ENCODE results near the gene FBXO31. TPM values are rescaled to one million over a fixed set of nuclear protein-coding genes. Genes with fewer than 3 reads are reported as not detected.

Gene FBXO31
- total and polyA plus RNA-seq, 12 donors: 19.2 to 106 (median 65.9) TPM

DNA sequence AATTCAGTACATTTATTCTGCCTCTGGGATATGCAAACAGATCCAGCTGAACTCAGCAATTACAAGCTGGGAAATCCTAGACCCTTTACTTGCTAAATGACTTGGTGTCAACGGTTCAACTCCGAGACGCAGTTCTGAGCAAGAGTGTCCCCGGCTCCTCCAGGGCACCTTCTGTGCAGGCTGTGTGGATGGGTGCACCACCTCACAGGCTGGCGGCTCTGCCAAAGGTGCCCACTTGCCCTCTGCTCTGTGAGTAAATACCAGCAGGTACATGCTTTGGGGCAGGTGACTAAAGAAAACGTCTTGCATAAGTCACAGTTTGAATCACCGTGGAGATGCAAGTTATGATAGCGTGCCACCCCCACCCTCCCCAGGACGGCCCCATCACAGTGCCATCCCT is 31.9 kb upstream of the FBXO31 start:
- intact Hi-C loops (cut with DNase I): loop anchor here (5.0 to 10.0 kb wide), 2 partner anchors 79 to 157 kb away; partner anchors contain the start of gene ZCCHC14 (in 1 of the 2)
- WGBS, 4 donors: 85 to 88% (median 86%) methylated on average over 8 to 9 of the region's 9 CpGs
- peak in 1 of 7 donors; percentile 9 for DNase-seq
- H3K27ac ChIP-seq: no peak overlapping the region
- no peak overlapping the region for H3K4me3 ChIP-seq
- H3K9me3 ChIP-seq (replicated peaks in 1 of 3): no peaks in the 10 kb centered on the region
- no peaks in the 10 kb centered on the region for H3K4me1 ChIP-seq (replicated peaks in 1 of 2)
- TF ChIP-seq, protein P1, sequence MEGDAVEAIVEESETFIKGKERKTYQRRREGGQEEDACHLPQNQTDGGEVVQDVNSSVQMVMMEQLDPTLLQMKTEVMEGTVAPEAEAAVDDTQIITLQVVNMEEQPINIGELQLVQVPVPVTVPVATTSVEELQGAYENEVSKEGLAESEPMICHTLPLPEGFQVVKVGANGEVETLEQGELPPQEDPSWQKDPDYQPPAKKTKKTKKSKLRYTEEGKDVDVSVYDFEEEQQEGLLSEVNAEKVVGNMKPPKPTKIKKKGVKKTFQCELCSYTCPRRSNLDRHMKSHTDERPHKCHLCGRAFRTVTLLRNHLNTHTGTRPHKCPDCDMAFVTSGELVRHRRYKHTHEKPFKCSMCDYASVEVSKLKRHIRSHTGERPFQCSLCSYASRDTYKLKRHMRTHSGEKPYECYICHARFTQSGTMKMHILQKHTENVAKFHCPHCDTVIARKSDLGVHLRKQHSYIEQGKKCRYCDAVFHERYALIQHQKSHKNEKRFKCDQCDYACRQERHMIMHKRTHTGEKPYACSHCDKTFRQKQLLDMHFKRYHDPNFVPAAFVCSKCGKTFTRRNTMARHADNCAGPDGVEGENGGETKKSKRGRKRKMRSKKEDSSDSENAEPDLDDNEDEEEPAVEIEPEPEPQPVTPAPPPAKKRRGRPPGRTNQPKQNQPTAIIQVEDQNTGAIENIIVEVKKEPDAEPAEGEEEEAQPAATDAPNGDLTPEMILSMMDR (IDR thresholded peaks at IDR 0.05): no peak
- TF ChIP-seq POLR2A (IDR thresholded peaks at IDR 0.05): no peak
- peaks cover 0 to 100% of the 10 kb centered on the region in 2 donors for H3K36me3 ChIP-seq (replicated peaks in 1 of 2)
- H3K27me3 ChIP-seq: no peaks in the 10 kb centered on the region

DNA sequence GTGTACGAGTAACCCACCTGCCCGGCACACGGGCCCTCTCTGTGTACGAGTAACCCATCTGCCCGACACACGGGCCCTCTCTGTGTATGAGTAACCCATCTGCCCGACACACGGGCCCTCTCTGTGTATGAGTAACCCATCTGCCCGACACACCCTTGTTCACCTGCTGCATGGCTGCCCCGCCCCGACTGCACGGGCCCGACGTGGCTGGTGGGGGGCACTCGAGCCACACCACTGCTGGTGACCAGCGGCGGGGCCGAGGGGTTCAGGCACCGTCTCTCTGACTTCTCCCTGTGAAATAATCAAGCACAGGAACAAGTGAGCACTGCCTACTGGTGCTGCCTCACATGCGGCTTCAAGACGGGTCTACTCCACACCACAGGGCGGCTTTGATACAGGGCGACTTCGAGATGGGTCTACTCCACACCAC is 30.7 kb upstream of the FBXO31 start:
- TF ChIP-seq, protein P1 (IDR thresholded peaks at IDR 0.05): no peak
- no peak for TF ChIP-seq POLR2A (IDR thresholded peaks at IDR 0.05)
- no peaks in the 10 kb centered on the region for H3K9me3 ChIP-seq (replicated peaks in 1 of 3)
- 83 to 87% (median 84%) methylated on average over 16 to 24 of the region's 24 CpGs for WGBS, 4 donors
- H3K36me3 ChIP-seq (replicated peaks in 1 of 2): peaks cover 0 to 100% of the 10 kb centered on the region in 2 donors
- intact Hi-C loops (cut with DNase I): loop anchor here (5.0 to 10.0 kb wide), 3 partner anchors 78 to 223 kb away; partner anchors contain the start of gene ZCCHC14 (in 2 of the 2)
- no peak overlapping the region for H3K27ac ChIP-seq
- no peaks in the 10 kb centered on the region for H3K27me3 ChIP-seq
- H3K4me1 ChIP-seq (replicated peaks in 1 of 2): no peaks in the 10 kb centered on the region
- peak in 1 of 7 donors; percentile 14 for DNase-seq
- no peak overlapping the region for H3K4me3 ChIP-seq

DNA sequence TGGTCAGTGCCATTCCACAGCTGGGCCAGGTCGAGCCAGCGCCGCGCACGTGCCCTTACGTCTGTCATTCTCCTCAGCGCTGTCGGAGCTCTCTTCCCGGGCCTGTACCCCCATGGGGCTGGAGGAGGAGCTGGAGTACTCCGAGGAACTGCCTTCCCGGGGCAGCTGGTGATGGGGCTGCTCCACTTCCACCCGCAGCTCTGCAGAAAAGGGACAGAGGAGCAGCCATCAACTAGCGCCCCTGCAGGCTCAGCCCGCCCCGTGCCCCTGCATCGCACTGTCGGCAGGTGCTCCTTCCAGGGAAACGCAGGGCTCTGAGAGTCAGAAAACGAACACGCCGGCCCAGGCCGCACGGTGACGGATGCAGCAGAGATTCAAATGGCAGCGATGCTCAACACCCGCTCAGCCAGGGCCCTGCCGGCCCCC is 29.4 kb upstream of the FBXO31 start:
- intact Hi-C loops (cut with DNase I): loop anchor here (5.0 to 10.0 kb wide), 3 partner anchors 79 to 224 kb away; partner anchors contain the start of gene ZCCHC14 (in 2 of the 2)
- H3K36me3 ChIP-seq (replicated peaks in 1 of 2): peaks cover 0 to 92% of the 10 kb centered on the region in 2 donors
- peak in 1 of 7 donors; percentile 14 for DNase-seq
- no peaks in the 10 kb centered on the region for H3K9me3 ChIP-seq (replicated peaks in 1 of 3)
- H3K27ac ChIP-seq: no peak overlapping the region
- H3K27me3 ChIP-seq: no peaks in the 10 kb centered on the region
- H3K4me3 ChIP-seq: no peak overlapping the region
- H3K4me1 ChIP-seq (replicated peaks in 1 of 2): no peaks in the 10 kb centered on the region
- WGBS, 4 donors: 87 to 95% (median 92%) methylated on average over 21 to 27 of the region's 27 CpGs
- TF ChIP-seq POLR2A (IDR thresholded peaks at IDR 0.05): no peak
- TF ChIP-seq, protein P1 (IDR thresholded peaks at IDR 0.05): no peak

DNA sequence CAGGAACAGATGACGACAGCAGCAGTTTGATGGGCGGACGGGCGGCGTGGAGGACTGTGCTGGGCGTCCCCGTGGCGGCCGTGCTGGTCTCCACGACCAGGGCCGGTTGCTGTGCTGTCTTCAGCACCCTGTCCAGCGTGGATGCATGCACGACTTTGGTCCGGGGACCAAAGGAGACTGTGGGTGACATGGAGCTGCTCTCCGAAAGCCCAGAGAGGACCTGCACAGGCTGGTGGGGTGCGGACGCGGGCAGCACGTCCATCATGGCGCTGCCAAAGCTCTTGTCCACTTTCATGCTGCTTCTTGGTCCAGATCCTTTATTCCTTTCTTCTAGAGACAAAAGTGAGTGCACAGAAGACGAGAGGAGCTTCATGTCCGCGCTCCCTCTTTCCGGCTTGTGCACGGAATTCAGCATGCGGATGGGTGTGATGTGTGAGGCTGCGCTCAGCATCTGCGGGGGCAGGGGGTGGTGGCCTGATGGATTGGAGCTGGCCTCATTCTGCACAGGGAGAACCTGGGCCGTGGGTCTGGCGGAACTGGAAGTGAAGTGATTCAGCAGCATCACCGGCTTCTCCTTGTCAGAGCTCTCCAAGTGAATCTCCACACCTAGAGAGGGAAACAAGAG is 28.9 kb upstream of the FBXO31 start:
- WGBS, 4 donors: 86 to 88% (median 87%) methylated on average over 30 to 31 of the region's 31 CpGs
- Histone ChIP-seq H3K4me1 (replicated peaks in 1 of 2) (no peaks in the 10 kb centered on the region), H3K36me3 (replicated peaks in 1 of 2) (peaks cover 0 to 86% of the 10 kb centered on the region in 2 donors), H3K9me3 (replicated peaks in 1 of 3) (no peaks in the 10 kb centered on the region), H3K27ac (no peak overlapping the region), H3K27me3 (no peaks in the 10 kb centered on the region), H3K4me3 (no peak overlapping the region)
- intact Hi-C loops (cut with DNase I): loop anchor here (5.0 to 10.0 kb wide), 3 partner anchors 80 to 225 kb away; partner anchors contain the start of gene ZCCHC14 (in 2 of the 2)
- TF ChIP-seq POLR2A (IDR thresholded peaks at IDR 0.05): no peak
- TF ChIP-seq, protein P1 (IDR thresholded peaks at IDR 0.05): no peak
- DNase-seq: peak in 1 of 7 donors; percentile 18

Data from adrenal gland (tissue), 12 donors.